Suprapubic skin (tissue), 4 donors: ENCODE results near the gene LUC7L. TPM values are rescaled to one million over a fixed set of nuclear protein-coding genes. Genes with fewer than 3 reads are reported as not detected.
"Not testable (repeated sequence)": the region's sequence is repeated elsewhere in the genome, so short reads cannot be mapped to it uniquely, and the experiment has no call there.

Experiments used
- DNase-seq, 2 donors: peaks; one replicate each; pipeline ENCODE4 v3.0.0-alpha.2; 2019; ENCODE audit warnings: low spot score in 2 of 2
- H3K27ac ChIP-seq: fragments of 200-600 bp; sonication (generic); one replicate; pipeline ENCODE4 v1.5.1; 2019
- H3K27me3 ChIP-seq: fragments of 200-600 bp; sonication (generic); one replicate; pipeline ENCODE4 v1.5.1; 2019
- H3K36me3 ChIP-seq: fragments of 200-600 bp; sonication (generic); one replicate; pipeline ENCODE4 v1.5.1; 2019
- H3K4me1 ChIP-seq: fragments of 200-600 bp; sonication (generic); one replicate; pipeline ENCODE4 v1.5.1; 2019
- H3K4me3 ChIP-seq: fragments of 200-600 bp; sonication (generic); one replicate; pipeline ENCODE4 v1.5.1; 2019; ENCODE audit warnings: mild to moderate bottlenecking
- H3K9me3 ChIP-seq: fragments of 200-600 bp; sonication (generic); one replicate; pipeline ENCODE4 v1.5.1; 2019
- EP300 ChIP-seq: sonication (generic); formaldehyde crosslinking; IDR thresholded peaks from one replicate; pipeline ENCODE4 v1.6.1; 2017; ENCODE audit warnings: antibody characterized with exemption
- POLR2A ChIP-seq, 2 donors: fragments of 450-650 bp; IDR thresholded peaks; one replicate each; pipeline ENCODE4 v1.6.1; 2017; ENCODE audit warnings: antibody characterized with exemption in 2 of 2, mild to moderate bottlenecking in 2 of 2, moderate library complexity in 2 of 2
- POLR2AphosphoS5 ChIP-seq, 3 donors: sonication (generic); formaldehyde crosslinking; IDR thresholded peaks; one replicate each; pipeline ENCODE4 v1.6.1; 2017; ENCODE audit warnings: antibody characterized with exemption in 3 of 3
- WGBS: methylation state at CpG from one replicate; pipeline ENCODE4 v1.1.5; 2018; 5-methylcytosine and 5-hydroxymethylcytosine counted together
- total RNA-seq, 4 donors: library from RNA; depleted of rRNA; stranded (reverse); fragments of >200 nt; gene quantifications; one replicate each; pipeline ENCODE4 v1.1.0, GENCODE V29; 2016
- TF ChIP-seq, protein P1 (sequence below), 2 donors: fragments of 200-600 bp in 1 of 2; fragments of 450-650 bp in 1 of 2; sonication (generic) in 1 of 2; IDR thresholded peaks; one replicate each; pipeline ENCODE4 v1.5.1; 2016 to 2019; ENCODE audit warnings: antibody characterized with exemption in 2 of 2, mild to moderate bottlenecking in 1 of 2, moderate library complexity in 1 of 2

The LUC7L gene
- total RNA-seq, 4 donors from 2014 or later = 47.6 to 206 (median 59.5) TPM

GRCh38 chr16:268141-269053 lies 39.1 kb upstream of the LUC7L start:
- 42% methylated on average over 24 of the region's 40 CpGs for WGBS
- no peak for DNase-seq
- TF ChIP-seq POLR2AphosphoS5 (IDR thresholded peaks at IDR 0.05) (no peak), POLR2A (IDR thresholded peaks at IDR 0.05) (no peak), EP300 (no peak)
- TF ChIP-seq, protein P1, sequence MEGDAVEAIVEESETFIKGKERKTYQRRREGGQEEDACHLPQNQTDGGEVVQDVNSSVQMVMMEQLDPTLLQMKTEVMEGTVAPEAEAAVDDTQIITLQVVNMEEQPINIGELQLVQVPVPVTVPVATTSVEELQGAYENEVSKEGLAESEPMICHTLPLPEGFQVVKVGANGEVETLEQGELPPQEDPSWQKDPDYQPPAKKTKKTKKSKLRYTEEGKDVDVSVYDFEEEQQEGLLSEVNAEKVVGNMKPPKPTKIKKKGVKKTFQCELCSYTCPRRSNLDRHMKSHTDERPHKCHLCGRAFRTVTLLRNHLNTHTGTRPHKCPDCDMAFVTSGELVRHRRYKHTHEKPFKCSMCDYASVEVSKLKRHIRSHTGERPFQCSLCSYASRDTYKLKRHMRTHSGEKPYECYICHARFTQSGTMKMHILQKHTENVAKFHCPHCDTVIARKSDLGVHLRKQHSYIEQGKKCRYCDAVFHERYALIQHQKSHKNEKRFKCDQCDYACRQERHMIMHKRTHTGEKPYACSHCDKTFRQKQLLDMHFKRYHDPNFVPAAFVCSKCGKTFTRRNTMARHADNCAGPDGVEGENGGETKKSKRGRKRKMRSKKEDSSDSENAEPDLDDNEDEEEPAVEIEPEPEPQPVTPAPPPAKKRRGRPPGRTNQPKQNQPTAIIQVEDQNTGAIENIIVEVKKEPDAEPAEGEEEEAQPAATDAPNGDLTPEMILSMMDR (IDR thresholded peaks at IDR 0.05) = no peak
- Histone ChIP-seq H3K36me3 (peaks cover 22% of the 10 kb centered on the region), H3K9me3 (no peaks in the 10 kb centered on the region), H3K4me1 (peaks cover 16% of the 10 kb centered on the region), H3K27me3 (no peaks in the 10 kb centered on the region), H3K4me3 (no peak overlapping the region), H3K27ac (no peak overlapping the region)

- H3K4me3 ChIP-seq, H3K9me3 ChIP-seq, DNase-seq, H3K27me3 ChIP-seq, H3K27ac ChIP-seq: not testable (repeated sequence)
- Histone ChIP-seq H3K4me1 (peaks cover 16% of the 10 kb centered on the region), H3K36me3 (peaks cover 30% of the 10 kb centered on the region)
- 80% methylated on average over 17 of the region's 17 CpGs for WGBS
Observed at GRCh38 chr16:267562-267961, 38.3 kb upstream of the LUC7L start.

GRCh38 chr16:266258-267164 lies 37.3 kb upstream of the LUC7L start:
- TF ChIP-seq POLR2A (IDR thresholded peaks at IDR 0.05) (no peak), EP300 (no peak), POLR2AphosphoS5 (IDR thresholded peaks at IDR 0.05) (no peak)
- TF ChIP-seq, protein P1 (IDR thresholded peaks at IDR 0.05) = no peak
- 64% methylated on average over 15 of the region's 25 CpGs for WGBS
- H3K27ac ChIP-seq = no peak overlapping the region
- H3K36me3 ChIP-seq = peaks cover 41% of the 10 kb centered on the region
- peaks cover 16% of the 10 kb centered on the region for H3K4me1 ChIP-seq
- no peak overlapping the region for H3K4me3 ChIP-seq
- H3K27me3 ChIP-seq = no peaks in the 10 kb centered on the region
- H3K9me3 ChIP-seq = no peaks in the 10 kb centered on the region
- DNase-seq = no peak

- no peak for TF ChIP-seq POLR2AphosphoS5 (IDR thresholded peaks at IDR 0.05)
- TF ChIP-seq, protein P1 (IDR thresholded peaks at IDR 0.05) = no peak
- TF ChIP-seq POLR2A (IDR thresholded peaks at IDR 0.05) = no peak
- no peak overlapping the region for H3K4me3 ChIP-seq
- H3K27ac ChIP-seq = no peak overlapping the region
- H3K4me1 ChIP-seq = peaks cover 16% of the 10 kb centered on the region
- no peaks in the 10 kb centered on the region for H3K27me3 ChIP-seq
- H3K9me3 ChIP-seq = no peaks in the 10 kb centered on the region
- peaks cover 49% of the 10 kb centered on the region for H3K36me3 ChIP-seq
- DNase-seq = no peak
- 10% methylated on average over 2 of the region's 12 CpGs for WGBS
Observed at GRCh38 chr16:265711-266110, 36.5 kb upstream of the LUC7L start.

- no peak overlapping the region for H3K4me3 ChIP-seq
- no peak for TF ChIP-seq POLR2A (IDR thresholded peaks at IDR 0.05)
- no peak for TF ChIP-seq EP300
- no peak for TF ChIP-seq POLR2AphosphoS5 (IDR thresholded peaks at IDR 0.05)
- TF ChIP-seq, protein P1 (IDR thresholded peaks at IDR 0.05) = no peak
- H3K4me1 ChIP-seq = peaks cover 16% of the 10 kb centered on the region
- H3K27me3 ChIP-seq = no peaks in the 10 kb centered on the region
- no peak overlapping the region for H3K27ac ChIP-seq
- H3K9me3 ChIP-seq = no peaks in the 10 kb centered on the region
- DNase-seq = no peak
- H3K36me3 ChIP-seq = peaks cover 55% of the 10 kb centered on the region
- WGBS = 88% methylated on average over 8 of the region's 14 CpGs
Observed at GRCh38 chr16:265002-265529, 35.8 kb upstream of the LUC7L start.
